Transverse colon (tissue), 4 donors: Measurements from ENCODE around the gene CSRP1.

Experiments used
- CTCF ChIP-seq, 5 experiments: fragments of 200-600 bp in 3 of 5; fragments of 450-650 bp in 2 of 5; sonication (generic) in 3 of 5; IDR thresholded peaks; 1 replicate in 2 of 5; 2 replicates in 3 of 5; pipeline ENCODE4 v1.5.1; 2016 to 2017; ENCODE audit warnings: antibody characterized with exemption in 5 of 5, inconsistent platforms in 3 of 5, mild to moderate bottlenecking in 2 of 5, moderate library complexity in 1 of 5
- POLR2A ChIP-seq: fragments of 450-650 bp; IDR thresholded peaks from one replicate; pipeline ENCODE4 v1.6.1; 2016; ENCODE audit warnings: antibody characterized with exemption, mild to moderate bottlenecking, moderate library complexity
- POLR2AphosphoS5 ChIP-seq, 3 donors: sonication (generic); formaldehyde crosslinking; IDR thresholded peaks; one replicate each; pipeline ENCODE4 v1.6.1; 2016; ENCODE audit warnings: antibody characterized with exemption in 3 of 3

DNA sequence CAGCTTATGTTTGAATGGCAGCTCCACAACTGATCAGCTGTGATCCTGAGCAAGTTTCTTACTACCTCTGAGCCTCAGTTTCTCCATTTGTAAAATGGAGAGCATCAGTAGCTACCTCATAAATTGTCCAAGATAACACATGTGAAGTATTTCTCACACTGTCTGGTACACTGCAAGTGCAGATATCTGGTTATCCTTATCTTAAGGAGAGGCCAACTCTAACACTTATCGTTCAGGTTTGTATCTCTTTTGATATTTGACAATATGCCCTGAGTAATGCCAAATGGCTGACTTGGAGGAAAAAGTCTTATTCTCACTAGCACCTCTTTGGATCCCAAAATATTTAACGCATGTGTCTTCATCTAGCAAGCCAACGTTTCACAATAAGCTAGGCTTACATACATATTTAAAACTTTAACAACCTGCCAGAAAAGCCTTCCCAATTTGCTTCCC lies 2.7 kb downstream of the CSRP1 start:
- TF ChIP-seq CTCF (IDR thresholded peaks at IDR 0.05) (no peak), POLR2A (no peak), POLR2AphosphoS5 (IDR thresholded peaks at IDR 0.05) (peak in 1 of 3 donors; percentile 16)
